Caco-2 (cell line): ENCODE measurements around the gene CSTF1. TPM values are rescaled to one million over a fixed set of nuclear protein-coding genes. Genes with fewer than 3 reads are reported as not detected.

Experiments used
- Bru-seq: library from RNA; stranded (reverse); fragments of 400-500 nt; gene quantifications from one replicate; lab custom pipeline; 2021; lab: Mats Ljungman, UMichigan
- BruChase-seq, 2 experiments: library from RNA; stranded (reverse); fragments of 400-500 nt; gene quantifications; one replicate each; lab custom pipeline; 2021; lab: Mats Ljungman, UMichigan
- BruUV-seq: library from RNA; stranded (reverse); fragments of 400-500 nt; replicated peaks from 2 replicates; lab custom pipeline; 2021; lab: Mats Ljungman, UMichigan
- CTCF ChIA-PET: fragments of 300-600 bp; sonication (Branson Sonifier 250); formaldehyde crosslinking; loops from one replicate; lab custom pipeline; 2022; ENCODE audit warnings: antibody characterized with exemption; lab: Charles Lee
- POLR2A ChIA-PET: fragments of 300-600 bp; sonication (Branson Sonifier 250); formaldehyde crosslinking; loops from one replicate; lab custom pipeline; 2022; ENCODE audit warnings: antibody characterized with exemption; lab: Charles Lee
- DNase-seq, 2 experiments: peaks; one replicate each; pipeline versions ENCODE4 v3.0.0 to v3.0.0-alpha.2; 2020 to 2022
- H3K27me3 ChIP-seq: replicated peaks from 2 replicates; pipeline ENCODE4 v1.6.0; 2011; ENCODE audit warnings: low read length; ENCODE audit not compliant: control insufficient read depth, insufficient read depth
- H3K36me3 ChIP-seq: 2 replicates; pipeline ENCODE4 v1.5.1; 2011; ENCODE audit warnings: low read length; ENCODE audit not compliant: control insufficient read depth, insufficient read depth
- H3K4me1 ChIP-seq: fragments of 250-450 bp; sonication (Bioruptor Pico); 2 replicates; pipeline ENCODE4 v1.5.1; 2020; ENCODE audit warnings: mild to moderate bottlenecking
- H3K4me3 ChIP-seq: 2 replicates; pipeline ENCODE4 v1.5.1; 2011; ENCODE audit warnings: low read depth, mild to moderate bottlenecking, control low read depth, low read length
- H3K9me3 ChIP-seq: fragments of 250-450 bp; sonication (Bioruptor Pico); 2 replicates; pipeline ENCODE4 v1.5.1; 2020; ENCODE audit warnings: mild to moderate bottlenecking, moderate library complexity
- H3K27ac Mint-ChIP-seq: one replicate; pipeline ENCODE4 v1.8.0; 2022; ENCODE audit warnings: mixed read lengths; ENCODE audit not compliant: unreplicated experiment
- H3K27me3 Mint-ChIP-seq: one replicate; pipeline ENCODE4 v1.8.0; 2022; ENCODE audit warnings: mixed read lengths; ENCODE audit not compliant: insufficient read depth, unreplicated experiment
- H3K36me3 Mint-ChIP-seq: one replicate; pipeline ENCODE4 v1.8.0; 2022; ENCODE audit warnings: mild to moderate bottlenecking, mixed read lengths; ENCODE audit not compliant: insufficient read depth, unreplicated experiment
- H3K4me1 Mint-ChIP-seq: one replicate; pipeline ENCODE4 v1.8.0; 2022; ENCODE audit warnings: low read depth, mixed read lengths; ENCODE audit not compliant: unreplicated experiment
- H3K4me3 Mint-ChIP-seq: one replicate; pipeline ENCODE4 v1.8.0; 2022; ENCODE audit warnings: mild to moderate bottlenecking, moderate library complexity, mixed read lengths; ENCODE audit not compliant: unreplicated experiment
- H3K9me3 Mint-ChIP-seq: one replicate; pipeline ENCODE4 v1.8.0; 2022; ENCODE audit warnings: mixed read lengths; ENCODE audit not compliant: unreplicated experiment
- CTCF ChIP-seq, 2 experiments: fragments of 200-600 bp in 1 of 2; IDR thresholded peaks; 1 replicate in 1 of 2; 2 replicates in 1 of 2; pipeline versions ENCODE4 v1.5.1 to v1.8.0; 2011 to 2022; ENCODE audit warnings: antibody characterized with exemption in 1 of 2, control low read depth in 1 of 2, inconsistent platforms in 1 of 2, low read depth in 1 of 2, low read length in 1 of 2, mild to moderate bottlenecking in 1 of 2, moderate library complexity in 1 of 2; ENCODE audit not compliant: insufficient read depth in 1 of 2, severe bottlenecking in 1 of 2, unreplicated experiment in 1 of 2
- intact Hi-C: fragments of 100-400 bp; cut with micrococcal nuclease; formaldehyde crosslinking; loops from one replicate; pipeline ENCODE4 v1.10.0; 2022; ENCODE audit not compliant: unreplicated experiment
- long read RNA-seq: library from polyadenylated mRNA; stranded (forward); transcript quantifications from one replicate; pipeline ENCODE4 v2.0.0, GENCODE V29; 2022
- total RNA-seq: library from RNA; stranded (reverse); gene quantifications from 2 replicates; pipeline ENCODE4 v1.2.3, GENCODE V29; 2022

CSTF1 gene
- 97.0 and 101 TPM in 2 replicates for total RNA-seq
- Bru-seq, nascent RNA: percentile 97 among the genes with signal in this experiment
- BruChase-seq, experiment 1, labeled RNA remaining after a 2-hour chase: percentile 98 among the genes with signal in this experiment
- BruChase-seq, experiment 2, labeled RNA remaining after a 6-hour chase: percentile 89 among the genes with signal in this experiment
- long read RNA-seq, full-length matches to known transcripts: 128 of 174 reads
- long read RNA-seq, partial matches to known transcripts: 7 of 174 reads
- long read RNA-seq, other reads (novel, unspliced or antisense): 39 of 174 reads

GRCh38 chr20:56392132-56392880, at the start of gene CSTF1, which contains the start of gene AURKA:
CSTF1 (plus strand) TSS chr20:56392645; CDS start chr20:56395553, 2,908 bp downstream.
AURKA (minus strand) TSS chr20:56392215; CDS start chr20:56388197, 4,018 bp downstream.
- TSS peak; percentile 45 for BruUV-seq
- CTCF ChIA-PET: interaction anchor here (0.6 to 2.0 kb wide), 14 partner anchors 8 to 997 kb away, joined by 3 to 15 read pairs (median 4); partner anchors contain the start of genes CASS4, FAM210B and RTF2
- peaks cover 17% of the 10 kb centered on the region for H3K4me1 Mint-ChIP-seq
- intact Hi-C loops: loop anchor here (1.0 to 2.0 kb wide), 7 partner anchors 8 to 237 kb away; partner anchors contain the start of genes FAM210B, MC3R, RTF2 and TFAP2C
- Histone ChIP-seq H3K4me1 (peaks cover 13% of the 10 kb centered on the region), H3K27me3 (no peaks in the 10 kb centered on the region), H3K9me3 (no peaks in the 10 kb centered on the region), H3K4me3 (peak within 1 kb of the TSS; percentile 80), H3K36me3 (peaks cover 8% of the 10 kb centered on the region)
- no peak for TF ChIP-seq CTCF (IDR thresholded peaks at IDR 0.05; ENCODE audit: insufficient read depth in 1 of 2, low read depth in 1 of 2, low read length in 1 of 2, severe bottlenecking in 1 of 2, unreplicated experiment in 1 of 2)
- POLR2A ChIA-PET: interaction anchor here (0.6 to 2.4 kb wide), 17 partner anchors 9 to 714 kb away, joined by 3 to 55 read pairs (median 4); partner anchors contain the start of genes CASS4, FAM210B, RTF2 and TFAP2C
- no peak within 1 kb of the TSS for H3K4me3 Mint-ChIP-seq
- H3K27me3 Mint-ChIP-seq: no peaks in the 10 kb centered on the region
- no peaks in the 10 kb centered on the region for H3K9me3 Mint-ChIP-seq
- DNase-seq: peak; percentile 100
- no peak within 1 kb of the TSS for H3K27ac Mint-ChIP-seq
- H3K36me3 Mint-ChIP-seq: peaks cover 23% of the 10 kb centered on the region

- peaks cover 4% of the 10 kb centered on the region for H3K4me1 Mint-ChIP-seq
- intact Hi-C loops: no loop called here
- H3K27ac Mint-ChIP-seq: no peak overlapping the region
- no peaks in the 10 kb centered on the region for H3K36me3 Mint-ChIP-seq
- POLR2A ChIA-PET: no interaction called here
- no TSS peak for BruUV-seq
- TF ChIP-seq CTCF (IDR thresholded peaks at IDR 0.05; ENCODE audit: insufficient read depth in 1 of 2, low read depth in 1 of 2, low read length in 1 of 2, severe bottlenecking in 1 of 2, unreplicated experiment in 1 of 2): no peak
- H3K9me3 Mint-ChIP-seq: no peaks in the 10 kb centered on the region
- no peaks in the 10 kb centered on the region for H3K36me3 ChIP-seq
- 0 out of 2 replicates have a peak, but pooled peaks cover 4% of the 10 kb centered on the region for H3K9me3 ChIP-seq
- H3K4me3 Mint-ChIP-seq: no peak overlapping the region
- CTCF ChIA-PET: interaction anchor here (0.5 kb wide), 1 partner anchor 16 kb away, joined by 3 read pairs; the partner anchor contains the start of gene FAM210B
- no peak overlapping the region for H3K4me3 ChIP-seq
- DNase-seq: no peak
- no peaks in the 10 kb centered on the region for H3K27me3 ChIP-seq
- peaks cover 17% of the 10 kb centered on the region for H3K27me3 Mint-ChIP-seq
- peaks cover 4% of the 10 kb centered on the region for H3K4me1 ChIP-seq
Measured at GRCh38 chr20:56342783-56343182, 49.7 kb upstream of the CSTF1 start.

- no TSS peak for BruUV-seq
- H3K9me3 ChIP-seq: 0 out of 2 replicates have a peak, but pooled peaks cover 4% of the 10 kb centered on the region
- no peak overlapping the region for H3K27ac Mint-ChIP-seq
- H3K36me3 Mint-ChIP-seq: no peaks in the 10 kb centered on the region
- H3K27me3 Mint-ChIP-seq: peaks cover 12% of the 10 kb centered on the region
- peaks cover 15% of the 10 kb centered on the region for H3K4me1 ChIP-seq
- no peak overlapping the region for H3K4me3 ChIP-seq
- peak; percentile 7 to 59 for TF ChIP-seq CTCF (IDR thresholded peaks at IDR 0.05; ENCODE audit: insufficient read depth in 1 of 2, low read depth in 1 of 2, low read length in 1 of 2, severe bottlenecking in 1 of 2, unreplicated experiment in 1 of 2)
- no peaks in the 10 kb centered on the region for H3K27me3 ChIP-seq
- H3K9me3 Mint-ChIP-seq: no peaks in the 10 kb centered on the region
- ChIA-PET CTCF (interaction anchor here (0.5 kb wide), 1 partner anchor 1156 kb away, joined by 3 read pairs; no protein-coding TSS in a partner anchor), POLR2A (no interaction called here)
- H3K4me3 Mint-ChIP-seq: no peak overlapping the region
- H3K4me1 Mint-ChIP-seq: peaks cover 15% of the 10 kb centered on the region
- peak in 1 of 2 experiments; percentile 39 for DNase-seq
- no peaks in the 10 kb centered on the region for H3K36me3 ChIP-seq
- intact Hi-C loops: no loop called here
Measured at GRCh38 chr20:56343861-56344381, 48.5 kb upstream of the CSTF1 start.
